Measurements from ENCODE around the gene SIPA1L3. TPM values are rescaled to one million over a fixed set of nuclear protein-coding genes. Genes with fewer than 3 reads are reported as not detected.
A peak's percentile ranks its signal among the peaks of the same experiment; 100 is the strongest.

Gene SIPA1L3
- total RNA-seq, 1 experiment from 2014 or later = 30.4 TPM

GRCh38 chr19:37947778-37948177 is 40.8 kb downstream of the SIPA1L3 start:
- no peak for DNase-seq (ENCODE audit: low read depth)

GRCh38 chr19:37948362-37948761 is 41.4 kb downstream of the SIPA1L3 start:
- DNase-seq (ENCODE audit: low read depth) = no peak

DNA sequence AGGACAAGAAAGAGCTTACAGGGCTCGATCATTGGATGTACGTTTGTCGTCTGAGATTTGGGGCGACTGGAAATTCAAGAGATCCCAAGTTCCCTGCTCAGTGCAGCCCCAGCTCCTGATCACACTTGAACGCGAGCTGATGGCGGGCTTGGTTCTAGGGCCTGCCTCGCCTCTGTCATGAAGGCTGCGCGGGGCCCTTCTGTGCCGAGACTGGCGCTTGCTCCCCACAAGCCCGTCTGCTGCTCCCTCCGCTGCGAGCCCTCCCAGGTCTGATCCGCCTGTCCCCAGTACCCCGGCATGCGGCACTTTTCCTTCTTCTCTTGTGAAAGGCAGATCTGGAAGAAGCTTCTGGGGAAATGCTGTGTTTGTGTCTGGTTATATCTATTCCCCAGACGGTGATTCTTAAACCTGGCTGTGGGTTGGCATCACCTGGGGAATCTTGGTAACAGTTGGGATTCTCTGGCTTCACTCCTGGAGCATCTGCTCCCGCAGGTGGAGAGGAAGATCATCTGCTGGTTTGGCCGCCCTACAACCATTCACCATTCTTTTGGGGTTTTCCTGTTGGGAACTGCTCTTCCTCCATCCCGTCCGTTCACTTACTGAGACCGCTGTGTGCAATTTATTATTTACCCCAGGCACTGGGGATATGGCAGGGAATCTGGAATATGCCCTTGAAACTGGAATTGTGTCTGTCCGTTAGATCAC is 43.6 kb downstream of the SIPA1L3 start:
- no peak for DNase-seq (ENCODE audit: low read depth)

DNA sequence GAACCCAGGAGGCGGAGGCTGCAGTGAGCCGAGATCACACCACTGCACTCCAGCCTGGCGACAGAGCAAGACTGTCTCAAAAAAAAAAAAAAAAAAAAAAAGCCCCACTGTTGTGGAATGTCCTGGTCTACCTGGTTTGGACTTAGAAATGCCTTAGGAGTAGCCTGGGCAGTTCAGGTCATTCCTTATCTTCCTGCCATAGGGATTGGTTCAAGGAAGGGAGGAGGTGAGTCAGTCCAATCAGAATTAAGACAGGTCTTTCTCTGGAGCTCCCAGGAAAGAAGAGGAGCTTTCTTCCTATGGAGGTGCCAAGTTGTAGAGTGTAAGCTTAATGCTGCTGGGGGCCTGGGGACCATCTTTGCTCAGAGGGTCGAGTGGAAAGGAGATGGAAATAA is 44.8 kb downstream of the SIPA1L3 start:
- DNase-seq (ENCODE audit: low read depth) = no peak

DNA sequence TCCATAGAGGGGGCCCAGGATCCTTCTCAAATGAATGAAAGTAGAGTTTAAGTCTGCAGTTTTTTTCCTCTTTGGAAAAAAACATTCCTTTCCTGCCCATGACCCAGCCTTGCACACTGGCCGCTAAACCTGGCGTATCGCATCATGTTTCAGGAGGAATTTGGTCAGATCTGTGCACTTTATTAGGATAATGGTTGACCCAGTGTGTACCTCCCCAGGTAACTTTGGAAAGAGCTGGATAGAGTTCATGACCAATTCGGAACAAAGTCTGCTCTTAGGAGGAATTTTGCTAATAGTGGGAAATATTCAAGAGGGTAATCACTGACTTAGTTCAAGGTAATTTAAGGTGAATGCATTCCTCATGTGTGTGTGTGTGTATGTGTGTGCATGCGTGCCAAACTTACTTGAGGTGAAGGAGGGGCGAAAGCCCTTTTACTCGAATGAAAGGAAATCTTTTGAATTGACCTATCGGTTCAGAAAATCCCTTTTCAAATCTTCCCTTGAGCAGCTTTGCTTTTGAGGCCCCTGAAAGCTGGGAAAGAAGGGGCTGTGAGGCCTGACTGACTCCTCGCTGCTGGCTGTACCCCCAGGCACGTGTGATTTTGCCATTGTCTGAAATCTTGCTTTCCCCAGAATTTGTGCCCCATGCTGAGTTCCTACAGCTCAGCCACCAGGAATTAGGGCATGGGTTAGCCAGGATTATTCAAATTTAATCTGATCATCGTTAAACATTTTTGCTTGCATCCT is 46.3 kb downstream of the SIPA1L3 start:
- DNase-seq (ENCODE audit: low read depth) = no peak

DNA sequence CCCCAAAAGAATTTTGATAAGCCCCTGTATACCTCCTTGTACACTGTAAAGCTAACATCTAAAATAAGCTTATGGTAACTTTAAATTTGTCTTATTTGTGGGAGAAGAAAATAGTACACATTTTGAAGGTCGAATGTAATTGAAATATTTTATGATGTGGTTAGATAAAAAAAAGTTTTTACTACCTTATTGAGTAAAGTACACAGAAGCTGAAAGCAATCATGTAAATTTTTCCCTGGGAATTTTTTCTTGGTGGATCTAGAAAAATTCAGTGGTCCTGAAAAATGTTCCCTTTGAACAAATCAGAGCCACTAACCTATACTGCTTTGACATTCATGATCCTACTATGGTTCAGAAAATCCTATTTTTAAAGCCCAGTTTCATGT is 46.9 kb downstream of the SIPA1L3 start:
- no peak for DNase-seq (ENCODE audit: low read depth)

- DNase-seq (ENCODE audit: low read depth) = no peak
Measured at GRCh38 chr19:37954421-37954874, 47.4 kb downstream of the SIPA1L3 start.

DNA sequence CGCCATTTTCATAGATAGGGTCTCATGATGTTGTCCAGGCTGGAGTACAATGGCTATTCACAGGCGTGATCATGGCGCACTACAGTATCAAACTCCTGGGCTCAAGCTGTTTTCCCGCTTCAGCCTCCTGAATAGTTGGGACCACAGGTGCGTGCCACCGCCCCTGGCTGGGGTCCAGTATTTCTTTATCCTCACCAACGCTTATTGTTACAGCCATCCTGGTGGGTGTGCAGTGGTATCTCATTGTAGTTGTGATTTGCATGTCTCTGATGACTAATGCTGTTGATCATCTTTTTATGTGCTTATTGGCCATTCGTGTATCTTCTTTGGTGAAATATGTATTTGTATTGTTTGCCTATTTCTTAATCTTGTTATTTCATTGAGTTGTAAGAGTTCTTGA is 49.0 kb downstream of the SIPA1L3 start:
- no peak for DNase-seq (ENCODE audit: low read depth)

- no peak for DNase-seq (ENCODE audit: low read depth)
Measured at GRCh38 chr19:37957176-37957575, 50.2 kb downstream of the SIPA1L3 start.

- no peak for DNase-seq (ENCODE audit: low read depth)
Measured at GRCh38 chr19:37959665-37960114, 52.7 kb downstream of the SIPA1L3 start.

GRCh38 chr19:37961198-37961597 is 54.2 kb downstream of the SIPA1L3 start:
- DNase-seq (ENCODE audit: low read depth) = no peak

GRCh38 chr19:37963190-37963936 is 56.4 kb downstream of the SIPA1L3 start:
- DNase-seq (ENCODE audit: low read depth) = peak; percentile 48

- DNase-seq (ENCODE audit: low read depth) = peak; percentile 37
Measured at GRCh38 chr19:37964109-37964508, 57.1 kb downstream of the SIPA1L3 start.

GRCh38 chr19:37966211-37966661 is 59.2 kb downstream of the SIPA1L3 start:
- peak; percentile 32 for DNase-seq (ENCODE audit: low read depth)

DNA sequence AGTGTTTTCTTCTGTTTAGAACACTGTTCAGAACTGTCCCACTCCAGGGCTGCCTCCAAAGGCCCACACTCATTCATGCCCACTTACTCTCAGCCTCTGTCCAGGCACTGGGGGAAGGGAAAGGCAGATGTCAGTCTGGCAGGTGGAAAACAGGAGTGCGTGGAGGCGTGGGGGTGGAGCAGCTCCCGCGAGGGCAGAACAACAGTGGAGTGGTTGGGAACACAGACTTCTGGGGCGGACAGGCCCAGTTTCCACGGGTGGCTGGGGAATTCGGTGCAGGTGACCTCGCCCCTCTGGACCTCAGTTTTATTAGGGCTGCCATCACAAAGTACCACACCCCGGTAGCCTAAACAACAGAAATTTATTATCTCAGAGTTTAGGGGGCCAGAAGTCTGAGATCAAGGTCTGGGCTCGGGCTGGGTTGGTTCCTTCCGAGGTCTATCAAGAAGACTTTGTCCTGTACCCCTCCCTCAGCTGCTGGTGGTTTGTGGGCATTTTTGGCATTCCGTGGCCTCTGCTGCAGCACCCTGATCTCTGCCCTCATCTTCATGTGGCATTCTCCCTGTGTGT is 59.7 kb downstream of the SIPA1L3 start:
- peak; percentile 76 for DNase-seq (ENCODE audit: low read depth)

GRCh38 chr19:37969695-37970094 is 62.7 kb downstream of the SIPA1L3 start:
- DNase-seq (ENCODE audit: low read depth) = no peak

DNA sequence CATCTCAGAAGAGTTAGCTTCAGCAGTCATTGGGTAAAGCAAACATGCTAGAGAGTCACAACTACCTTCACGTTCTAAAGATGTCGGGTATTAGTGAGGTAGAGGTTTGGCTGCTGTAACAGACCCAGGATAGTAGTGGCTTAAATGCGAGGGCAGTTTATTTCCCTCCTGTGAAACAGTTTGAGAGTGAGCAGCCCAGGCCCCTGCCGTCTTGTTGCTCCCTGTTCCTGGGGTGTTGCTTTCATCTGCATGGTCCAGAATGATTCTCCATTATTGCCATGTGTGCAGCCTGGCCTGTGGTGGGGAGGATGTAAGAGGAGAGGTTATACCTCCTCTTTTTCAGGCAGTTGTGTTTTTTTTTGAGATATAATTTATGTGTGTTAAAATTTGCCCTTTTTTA is 63.7 kb downstream of the SIPA1L3 start:
- DNase-seq (ENCODE audit: low read depth) = no peak

DNA sequence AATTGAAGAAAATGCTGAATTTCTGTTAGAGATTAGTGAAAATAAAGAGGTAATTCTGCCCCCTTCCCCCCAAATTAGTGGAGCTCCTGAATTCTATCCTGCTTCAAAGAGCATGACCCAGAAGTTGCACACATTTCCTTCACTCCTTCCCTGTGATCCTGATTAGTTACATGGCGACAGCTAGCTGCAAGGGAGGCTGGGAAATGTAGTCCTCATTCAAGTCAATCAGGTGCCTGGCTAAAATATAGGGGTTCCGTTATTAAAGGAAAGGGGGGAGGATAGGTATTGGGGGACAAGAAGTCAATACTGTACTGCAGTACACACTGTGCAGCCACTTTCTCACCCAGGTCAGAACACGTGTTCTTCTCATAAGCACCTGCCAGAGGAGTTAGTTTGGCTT is 65.8 kb downstream of the SIPA1L3 start:
- no peak for DNase-seq (ENCODE audit: low read depth)

- no peak for DNase-seq (ENCODE audit: low read depth)
Measured at GRCh38 chr19:37973666-37974065, 66.7 kb downstream of the SIPA1L3 start.

- DNase-seq (ENCODE audit: low read depth) = no peak
Measured at GRCh38 chr19:37975071-37975470, 68.1 kb downstream of the SIPA1L3 start.

- DNase-seq (ENCODE audit: low read depth) = no peak
Measured at GRCh38 chr19:37975596-37976515, 68.8 kb downstream of the SIPA1L3 start.
